Panc1 (cell line): ENCODE data around the gene DCAF6. TPM values are rescaled to one million over a fixed set of nuclear protein-coding genes. Genes with fewer than 3 reads are reported as not detected.

Experiments used
- ATAC-seq: fragments of 200-7000 bp; cut with Tn5 transposase; 2 replicates; pipeline ENCODE4 v1.9.1; 2020; ENCODE audit warnings: mild to moderate bottlenecking, moderate library complexity
- BruUV-seq: library from RNA; stranded (reverse); fragments of 400-500 nt; replicated peaks from 2 replicates; lab custom pipeline; 2021; lab: Mats Ljungman, UMichigan
- CTCF ChIA-PET: fragments of 300-600 bp; sonication (Branson Sonifier 250); formaldehyde crosslinking; loops from one replicate; lab custom pipeline; 2022; ENCODE audit warnings: antibody characterized with exemption; lab: Charles Lee
- POLR2A ChIA-PET: fragments of 300-600 bp; sonication (Branson Sonifier 250); formaldehyde crosslinking; loops from one replicate; lab custom pipeline; 2022; ENCODE audit warnings: antibody characterized with exemption; lab: Charles Lee
- DNase-seq: peaks from one replicate; pipeline ENCODE4 v3.0.0-alpha.2; 2010; ENCODE audit warnings: low read depth, low spot score
- H3K27ac ChIP-seq: 2 replicates; pipeline ENCODE4 v1.5.1; 2011; ENCODE audit warnings: mild to moderate bottlenecking, low read length, inconsistent platforms
- H3K27me3 ChIP-seq: fragments of 200-500 bp; sonication (Bioruptor generic); 2 replicates; pipeline ENCODE4 v1.6.0; 2014; ENCODE audit warnings: low read length, inconsistent platforms; ENCODE audit not compliant: control insufficient read depth, insufficient read depth
- H3K36me3 ChIP-seq: fragments of 200-500 bp; sonication (Bioruptor generic); 2 replicates; pipeline ENCODE4 v1.5.1; 2014; ENCODE audit warnings: inconsistent platforms, mild to moderate bottlenecking, low read length, moderate library complexity; ENCODE audit not compliant: control insufficient read depth, insufficient read depth
- H3K4me1 ChIP-seq: 2 replicates; pipeline ENCODE4 v1.5.1; 2011; ENCODE audit warnings: inconsistent platforms, mild to moderate bottlenecking, low read length, moderate library complexity; ENCODE audit not compliant: control insufficient read depth, insufficient read depth
- H3K4me3 ChIP-seq, 2 experiments: 2 replicates each; pipeline ENCODE4 v1.5.1; 2011 to 2012; ENCODE audit warnings: low read depth in 2 of 2, low read length in 2 of 2, mild to moderate bottlenecking in 2 of 2, inconsistent platforms in 1 of 2, moderate library complexity in 1 of 2
- H3K9me3 ChIP-seq: fragments of 200-500 bp; sonication (Bioruptor generic); 2 replicates; pipeline ENCODE4 v1.5.1; 2014; ENCODE audit warnings: low read depth, mild to moderate bottlenecking, inconsistent platforms, low read length, moderate library complexity; ENCODE audit not compliant: control insufficient read depth, insufficient read depth
- POLR2AphosphoS5 ChIP-seq: IDR thresholded peaks from 2 replicates; pipeline ENCODE4 v1.6.1; 2012; ENCODE audit warnings: mild to moderate bottlenecking, low read depth, low read length, moderate library complexity
- SIN3A ChIP-seq: IDR thresholded peaks from 2 replicates; pipeline ENCODE4 v1.6.1; 2012; ENCODE audit warnings: low read depth, mild to moderate bottlenecking, low read length, moderate library complexity, borderline replicate concordance; ENCODE audit not compliant: insufficient read depth
- TCF7L2 ChIP-seq: IDR thresholded peaks from 2 replicates; pipeline ENCODE4 v1.6.1; 2011; ENCODE audit warnings: mild to moderate bottlenecking, low read depth, low read length, inconsistent platforms
- in situ Hi-C: cut with HindIII; loops from 2 replicates; pipeline ENCODE4 v1.10.0; 2016; ENCODE audit warnings: low sequenced_read_pairs, low pct_unique_long_range_greater_than_20kb
- intact Hi-C: fragments of 100-400 bp; cut with micrococcal nuclease; formaldehyde crosslinking; loops from one replicate; pipeline ENCODE4 v1.10.0; 2022; ENCODE audit not compliant: unreplicated experiment
- total RNA-seq: library from RNA; stranded (reverse); gene quantifications from one replicate; pipeline ENCODE4 v1.2.1, GENCODE V29; 2021; ENCODE audit not compliant: unreplicated experiment
- TF ChIP-seq, protein P1 (sequence below): fragments of 450-650 bp; IDR thresholded peaks from 2 replicates; pipeline ENCODE4 v1.5.1; 2017; ENCODE audit warnings: mild to moderate bottlenecking
- TF ChIP-seq, protein P2 (sequence below), 2 experiments: IDR thresholded peaks; 2 replicates each; pipeline ENCODE4 v1.6.1; 2011 to 2012; ENCODE audit warnings: low read depth in 2 of 2, control low read depth in 1 of 2, low read length in 1 of 2, mild to moderate bottlenecking in 1 of 2, moderate library complexity in 1 of 2; ENCODE audit not compliant: insufficient read depth in 1 of 2

The DCAF6 gene
- total RNA-seq, 1 experiment from 2014 or later, result 67.7 TPM

DNA sequence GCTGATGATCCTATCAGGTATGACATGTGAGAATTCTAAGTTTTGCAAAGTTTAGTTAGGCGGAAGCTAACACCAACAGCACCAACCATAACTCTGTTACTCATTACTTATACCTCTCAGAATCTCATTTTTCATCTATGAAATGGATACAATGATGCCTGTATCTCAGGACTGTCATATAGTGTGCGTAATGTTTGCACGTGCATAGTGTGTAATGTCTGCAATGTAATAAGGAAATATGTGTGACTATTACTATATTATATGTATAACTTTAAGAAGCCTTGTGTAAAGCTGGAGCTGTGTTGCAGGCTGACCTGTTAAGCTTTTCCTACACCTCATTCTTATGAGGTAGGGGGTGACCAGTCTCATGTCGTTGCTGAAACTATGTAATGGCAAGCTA is 35.6 kb upstream of the DCAF6 start:
- DNase-seq (no peak), ATAC-seq (no peak)
- intact Hi-C loops, result no loop called here
- BruUV-seq, result no TSS peak
- no peak overlapping the region for H3K27ac ChIP-seq
- in situ Hi-C loops, result no loop called here
- no peaks in the 10 kb centered on the region for H3K4me1 ChIP-seq
- no peaks in the 10 kb centered on the region for H3K9me3 ChIP-seq
- ChIA-PET POLR2A (no interaction called here), CTCF (no interaction called here)
- no peaks in the 10 kb centered on the region for H3K36me3 ChIP-seq
- no peak overlapping the region for H3K4me3 ChIP-seq
- H3K27me3 ChIP-seq, result no peaks in the 10 kb centered on the region
- TF ChIP-seq TCF7L2, result no peak
- TF ChIP-seq, protein P1, sequence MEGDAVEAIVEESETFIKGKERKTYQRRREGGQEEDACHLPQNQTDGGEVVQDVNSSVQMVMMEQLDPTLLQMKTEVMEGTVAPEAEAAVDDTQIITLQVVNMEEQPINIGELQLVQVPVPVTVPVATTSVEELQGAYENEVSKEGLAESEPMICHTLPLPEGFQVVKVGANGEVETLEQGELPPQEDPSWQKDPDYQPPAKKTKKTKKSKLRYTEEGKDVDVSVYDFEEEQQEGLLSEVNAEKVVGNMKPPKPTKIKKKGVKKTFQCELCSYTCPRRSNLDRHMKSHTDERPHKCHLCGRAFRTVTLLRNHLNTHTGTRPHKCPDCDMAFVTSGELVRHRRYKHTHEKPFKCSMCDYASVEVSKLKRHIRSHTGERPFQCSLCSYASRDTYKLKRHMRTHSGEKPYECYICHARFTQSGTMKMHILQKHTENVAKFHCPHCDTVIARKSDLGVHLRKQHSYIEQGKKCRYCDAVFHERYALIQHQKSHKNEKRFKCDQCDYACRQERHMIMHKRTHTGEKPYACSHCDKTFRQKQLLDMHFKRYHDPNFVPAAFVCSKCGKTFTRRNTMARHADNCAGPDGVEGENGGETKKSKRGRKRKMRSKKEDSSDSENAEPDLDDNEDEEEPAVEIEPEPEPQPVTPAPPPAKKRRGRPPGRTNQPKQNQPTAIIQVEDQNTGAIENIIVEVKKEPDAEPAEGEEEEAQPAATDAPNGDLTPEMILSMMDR, result no peak
- TF ChIP-seq, protein P2, sequence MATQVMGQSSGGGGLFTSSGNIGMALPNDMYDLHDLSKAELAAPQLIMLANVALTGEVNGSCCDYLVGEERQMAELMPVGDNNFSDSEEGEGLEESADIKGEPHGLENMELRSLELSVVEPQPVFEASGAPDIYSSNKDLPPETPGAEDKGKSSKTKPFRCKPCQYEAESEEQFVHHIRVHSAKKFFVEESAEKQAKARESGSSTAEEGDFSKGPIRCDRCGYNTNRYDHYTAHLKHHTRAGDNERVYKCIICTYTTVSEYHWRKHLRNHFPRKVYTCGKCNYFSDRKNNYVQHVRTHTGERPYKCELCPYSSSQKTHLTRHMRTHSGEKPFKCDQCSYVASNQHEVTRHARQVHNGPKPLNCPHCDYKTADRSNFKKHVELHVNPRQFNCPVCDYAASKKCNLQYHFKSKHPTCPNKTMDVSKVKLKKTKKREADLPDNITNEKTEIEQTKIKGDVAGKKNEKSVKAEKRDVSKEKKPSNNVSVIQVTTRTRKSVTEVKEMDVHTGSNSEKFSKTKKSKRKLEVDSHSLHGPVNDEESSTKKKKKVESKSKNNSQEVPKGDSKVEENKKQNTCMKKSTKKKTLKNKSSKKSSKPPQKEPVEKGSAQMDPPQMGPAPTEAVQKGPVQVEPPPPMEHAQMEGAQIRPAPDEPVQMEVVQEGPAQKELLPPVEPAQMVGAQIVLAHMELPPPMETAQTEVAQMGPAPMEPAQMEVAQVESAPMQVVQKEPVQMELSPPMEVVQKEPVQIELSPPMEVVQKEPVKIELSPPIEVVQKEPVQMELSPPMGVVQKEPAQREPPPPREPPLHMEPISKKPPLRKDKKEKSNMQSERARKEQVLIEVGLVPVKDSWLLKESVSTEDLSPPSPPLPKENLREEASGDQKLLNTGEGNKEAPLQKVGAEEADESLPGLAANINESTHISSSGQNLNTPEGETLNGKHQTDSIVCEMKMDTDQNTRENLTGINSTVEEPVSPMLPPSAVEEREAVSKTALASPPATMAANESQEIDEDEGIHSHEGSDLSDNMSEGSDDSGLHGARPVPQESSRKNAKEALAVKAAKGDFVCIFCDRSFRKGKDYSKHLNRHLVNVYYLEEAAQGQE (IDR thresholded peaks at IDR 0.05; ENCODE audit: insufficient read depth in 1 of 2, low read depth in 2 of 2, low read length in 1 of 2), result no peak

DNA sequence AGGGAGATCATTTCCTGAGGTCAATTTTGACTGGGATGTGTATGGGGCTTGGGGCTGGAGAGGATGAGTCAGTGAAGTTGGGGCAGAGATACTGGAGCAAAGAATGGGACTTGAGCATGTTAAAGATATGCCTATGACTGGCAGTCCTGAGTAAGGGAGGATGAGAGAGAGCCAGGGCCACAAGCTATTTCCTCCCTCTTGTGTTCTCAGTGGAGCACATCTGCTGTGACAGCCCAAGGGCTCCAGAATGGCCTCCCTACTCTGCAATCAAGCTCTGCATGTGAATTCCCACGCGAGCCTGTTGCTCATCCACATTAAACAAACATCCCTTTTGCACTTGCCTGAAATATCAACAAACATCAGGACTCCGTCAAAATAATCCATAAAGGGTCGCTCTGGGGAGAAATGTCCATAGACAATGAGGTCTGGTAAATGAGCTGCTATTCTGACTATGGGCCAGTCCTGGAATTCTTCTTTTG is 31.8 kb upstream of the DCAF6 start:
- no peak overlapping the region for H3K27ac ChIP-seq
- in situ Hi-C loops (no loop called here), intact Hi-C loops (no loop called here)
- ATAC-seq (peak; percentile 60; the same call in 1 of the 2 replicates), DNase-seq (no peak)
- CTCF ChIA-PET, result no interaction called here
- TF ChIP-seq TCF7L2 (no peak), POLR2AphosphoS5 (no peak), SIN3A (no peak)
- TF ChIP-seq, protein P2 (IDR thresholded peaks at IDR 0.05; ENCODE audit: insufficient read depth in 1 of 2, low read depth in 2 of 2, low read length in 1 of 2), result no peak
- TF ChIP-seq, protein P1, result no peak
- no peak overlapping the region for H3K4me3 ChIP-seq
- POLR2A ChIA-PET, result no interaction called here
- peaks cover 6% of the 10 kb centered on the region; the same call in 1 of the 2 replicates for H3K9me3 ChIP-seq
- no peaks in the 10 kb centered on the region for H3K4me1 ChIP-seq
- no peaks in the 10 kb centered on the region for H3K27me3 ChIP-seq
- H3K36me3 ChIP-seq, result no peaks in the 10 kb centered on the region
- no TSS peak for BruUV-seq
